ENCODE measurements around the gene ST8SIA6.

DNA sequence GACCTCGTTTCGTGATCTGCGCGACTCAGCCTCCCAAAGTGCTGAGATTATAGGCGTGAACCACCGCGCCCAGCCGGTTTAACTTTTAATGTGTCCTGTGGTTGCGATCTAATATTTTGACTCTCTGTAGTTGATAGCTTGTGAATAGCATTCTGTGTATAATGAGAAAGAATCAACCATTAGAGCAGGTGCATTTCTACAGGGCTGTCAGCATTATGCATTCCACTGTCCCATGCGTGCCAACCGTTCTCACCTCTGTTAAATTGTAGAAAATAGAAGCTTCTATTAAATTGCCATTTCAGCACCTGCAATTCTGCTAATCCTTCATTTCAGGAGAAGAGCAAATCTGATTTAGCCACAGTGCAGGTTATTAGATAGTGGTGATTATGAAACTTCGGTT lies 164.6 kb downstream of the ST8SIA6 start:
- TF ChIP-seq, protein P1, sequence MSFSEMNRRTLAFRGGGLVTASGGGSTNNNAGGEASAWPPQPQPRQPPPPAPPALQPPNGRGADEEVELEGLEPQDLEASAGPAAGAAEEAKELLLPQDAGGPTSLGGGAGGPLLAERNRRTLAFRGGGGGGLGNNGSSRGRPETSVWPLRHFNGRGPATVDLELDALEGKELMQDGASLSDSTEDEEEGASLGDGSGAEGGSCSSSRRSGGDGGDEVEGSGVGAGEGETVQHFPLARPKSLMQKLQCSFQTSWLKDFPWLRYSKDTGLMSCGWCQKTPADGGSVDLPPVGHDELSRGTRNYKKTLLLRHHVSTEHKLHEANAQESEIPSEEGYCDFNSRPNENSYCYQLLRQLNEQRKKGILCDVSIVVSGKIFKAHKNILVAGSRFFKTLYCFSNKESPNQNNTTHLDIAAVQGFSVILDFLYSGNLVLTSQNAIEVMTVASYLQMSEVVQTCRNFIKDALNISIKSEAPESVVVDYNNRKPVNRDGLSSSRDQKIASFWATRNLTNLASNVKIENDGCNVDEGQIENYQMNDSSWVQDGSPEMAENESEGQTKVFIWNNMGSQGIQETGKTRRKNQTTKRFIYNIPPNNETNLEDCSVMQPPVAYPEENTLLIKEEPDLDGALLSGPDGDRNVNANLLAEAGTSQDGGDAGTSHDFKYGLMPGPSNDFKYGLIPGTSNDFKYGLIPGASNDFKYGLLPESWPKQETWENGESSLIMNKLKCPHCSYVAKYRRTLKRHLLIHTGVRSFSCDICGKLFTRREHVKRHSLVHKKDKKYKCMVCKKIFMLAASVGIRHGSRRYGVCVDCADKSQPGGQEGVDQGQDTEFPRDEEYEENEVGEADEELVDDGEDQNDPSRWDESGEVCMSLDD (tag by site-specific recombination; IDR thresholded peaks at IDR 0.05), result no peak
- TF ChIP-seq, protein P2, sequence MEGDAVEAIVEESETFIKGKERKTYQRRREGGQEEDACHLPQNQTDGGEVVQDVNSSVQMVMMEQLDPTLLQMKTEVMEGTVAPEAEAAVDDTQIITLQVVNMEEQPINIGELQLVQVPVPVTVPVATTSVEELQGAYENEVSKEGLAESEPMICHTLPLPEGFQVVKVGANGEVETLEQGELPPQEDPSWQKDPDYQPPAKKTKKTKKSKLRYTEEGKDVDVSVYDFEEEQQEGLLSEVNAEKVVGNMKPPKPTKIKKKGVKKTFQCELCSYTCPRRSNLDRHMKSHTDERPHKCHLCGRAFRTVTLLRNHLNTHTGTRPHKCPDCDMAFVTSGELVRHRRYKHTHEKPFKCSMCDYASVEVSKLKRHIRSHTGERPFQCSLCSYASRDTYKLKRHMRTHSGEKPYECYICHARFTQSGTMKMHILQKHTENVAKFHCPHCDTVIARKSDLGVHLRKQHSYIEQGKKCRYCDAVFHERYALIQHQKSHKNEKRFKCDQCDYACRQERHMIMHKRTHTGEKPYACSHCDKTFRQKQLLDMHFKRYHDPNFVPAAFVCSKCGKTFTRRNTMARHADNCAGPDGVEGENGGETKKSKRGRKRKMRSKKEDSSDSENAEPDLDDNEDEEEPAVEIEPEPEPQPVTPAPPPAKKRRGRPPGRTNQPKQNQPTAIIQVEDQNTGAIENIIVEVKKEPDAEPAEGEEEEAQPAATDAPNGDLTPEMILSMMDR (tag by site-specific recombination; IDR thresholded peaks at IDR 0.05), result no peak
- TF ChIP-seq, protein P3, sequence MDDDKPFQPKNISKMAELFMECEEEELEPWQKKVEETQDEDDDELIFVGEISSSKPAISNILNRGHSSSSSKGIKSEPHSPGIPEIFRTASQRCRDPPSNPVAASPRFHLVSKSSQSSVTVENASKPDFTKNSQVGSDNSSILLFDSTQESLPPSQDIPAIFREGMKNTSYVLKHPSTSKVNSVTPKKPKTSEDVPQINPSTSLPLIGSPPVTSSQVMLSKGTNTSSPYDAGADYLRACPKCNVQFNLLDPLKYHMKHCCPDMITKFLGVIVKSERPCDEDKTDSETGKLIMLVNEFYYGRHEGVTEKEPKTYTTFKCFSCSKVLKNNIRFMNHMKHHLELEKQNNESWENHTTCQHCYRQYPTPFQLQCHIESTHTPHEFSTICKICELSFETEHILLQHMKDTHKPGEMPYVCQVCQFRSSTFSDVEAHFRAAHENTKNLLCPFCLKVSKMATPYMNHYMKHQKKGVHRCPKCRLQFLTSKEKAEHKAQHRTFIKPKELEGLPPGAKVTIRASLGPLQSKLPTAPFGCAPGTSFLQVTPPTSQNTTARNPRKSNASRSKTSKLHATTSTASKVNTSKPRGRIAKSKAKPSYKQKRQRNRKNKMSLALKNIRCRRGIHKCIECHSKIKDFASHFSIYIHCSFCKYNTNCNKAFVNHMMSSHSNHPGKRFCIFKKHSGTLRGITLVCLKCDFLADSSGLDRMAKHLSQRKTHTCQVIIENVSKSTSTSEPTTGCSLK (tag by site-specific recombination; IDR thresholded peaks at IDR 0.05), result no peak
- TF ChIP-seq, protein P4, sequence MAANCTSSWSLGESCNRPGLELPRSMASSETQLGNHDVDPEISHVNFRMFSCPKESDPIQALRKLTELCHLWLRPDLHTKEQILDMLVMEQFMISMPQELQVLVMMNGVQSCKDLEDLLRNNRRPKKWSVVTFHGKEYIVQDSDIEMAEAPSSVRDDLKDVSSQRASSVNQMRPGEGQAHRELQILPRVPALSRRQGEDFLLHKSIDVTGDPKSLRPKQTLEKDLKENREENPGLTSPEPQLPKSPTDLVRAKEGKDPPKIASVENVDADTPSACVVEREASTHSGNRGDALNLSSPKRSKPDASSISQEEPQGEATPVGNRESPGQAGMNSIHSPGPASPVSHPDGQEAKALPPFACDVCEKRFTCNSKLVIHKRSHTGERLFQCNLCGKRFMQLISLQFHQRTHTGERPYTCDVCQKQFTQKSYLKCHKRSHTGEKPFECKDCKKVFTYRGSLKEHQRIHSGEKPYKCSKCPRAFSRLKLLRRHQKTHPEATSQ (tag by site-specific recombination; IDR thresholded peaks at IDR 0.05), result no peak
- no peak for TF ChIP-seq ZNF768 (tag by site-specific recombination; IDR thresholded peaks at IDR 0.05)
- TF ChIP-seq, protein P5, sequence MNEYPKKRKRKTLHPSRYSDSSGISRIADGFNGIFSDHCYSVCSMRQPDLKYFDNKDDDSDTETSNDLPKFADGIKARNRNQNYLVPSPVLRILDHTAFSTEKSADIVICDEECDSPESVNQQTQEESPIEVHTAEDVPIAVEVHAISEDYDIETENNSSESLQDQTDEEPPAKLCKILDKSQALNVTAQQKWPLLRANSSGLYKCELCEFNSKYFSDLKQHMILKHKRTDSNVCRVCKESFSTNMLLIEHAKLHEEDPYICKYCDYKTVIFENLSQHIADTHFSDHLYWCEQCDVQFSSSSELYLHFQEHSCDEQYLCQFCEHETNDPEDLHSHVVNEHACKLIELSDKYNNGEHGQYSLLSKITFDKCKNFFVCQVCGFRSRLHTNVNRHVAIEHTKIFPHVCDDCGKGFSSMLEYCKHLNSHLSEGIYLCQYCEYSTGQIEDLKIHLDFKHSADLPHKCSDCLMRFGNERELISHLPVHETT (tag by site-specific recombination; IDR thresholded peaks at IDR 0.05), result no peak
- no peak for TF ChIP-seq KLF8 (tag by site-specific recombination; IDR thresholded peaks at IDR 0.05)
- TF ChIP-seq ZNF621 (tag by site-specific recombination; IDR thresholded peaks at IDR 0.05), result no peak
- TF ChIP-seq ZNF121 (tag by site-specific recombination; IDR thresholded peaks at IDR 0.05), result no peak

Measured in HEK293 (cell line).